Suprapubic skin (tissue), 3 donors: ENCODE measurements around the gene CPS1.

ENCODE experiments used
- POLR2AphosphoS5 ChIP-seq, 3 donors: sonication (generic); formaldehyde crosslinking; IDR thresholded peaks; one replicate each; pipeline ENCODE4 v1.6.1; 2017; ENCODE audit warnings: antibody characterized with exemption in 3 of 3
- TF ChIP-seq, protein P1 (sequence below), 2 donors: fragments of 200-600 bp in 1 of 2; fragments of 450-650 bp in 1 of 2; sonication (generic) in 1 of 2; IDR thresholded peaks; one replicate each; pipeline ENCODE4 v1.5.1; 2016 to 2019; ENCODE audit warnings: antibody characterized with exemption in 2 of 2, mild to moderate bottlenecking in 1 of 2, moderate library complexity in 1 of 2

DNA sequence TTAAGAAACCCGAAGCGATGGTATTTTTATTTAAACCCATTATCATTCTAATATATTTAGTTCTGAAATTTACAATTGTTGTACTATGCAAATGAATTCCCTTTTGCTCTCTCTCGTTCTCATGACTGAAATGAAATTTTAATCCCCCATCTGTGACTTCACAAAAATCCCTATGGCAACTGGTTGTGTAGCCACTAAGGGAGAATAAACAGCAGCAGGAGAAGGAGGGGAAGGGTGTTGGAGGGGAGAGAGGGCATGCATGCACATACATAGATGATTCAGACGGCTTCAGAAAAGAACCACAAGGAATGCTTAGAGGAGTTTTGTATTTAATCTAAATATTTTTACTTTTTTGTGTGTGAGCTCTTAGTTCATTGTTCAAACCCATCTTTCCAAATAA, 36.8 kb downstream of the CPS1 start:
- TF ChIP-seq, protein P1, sequence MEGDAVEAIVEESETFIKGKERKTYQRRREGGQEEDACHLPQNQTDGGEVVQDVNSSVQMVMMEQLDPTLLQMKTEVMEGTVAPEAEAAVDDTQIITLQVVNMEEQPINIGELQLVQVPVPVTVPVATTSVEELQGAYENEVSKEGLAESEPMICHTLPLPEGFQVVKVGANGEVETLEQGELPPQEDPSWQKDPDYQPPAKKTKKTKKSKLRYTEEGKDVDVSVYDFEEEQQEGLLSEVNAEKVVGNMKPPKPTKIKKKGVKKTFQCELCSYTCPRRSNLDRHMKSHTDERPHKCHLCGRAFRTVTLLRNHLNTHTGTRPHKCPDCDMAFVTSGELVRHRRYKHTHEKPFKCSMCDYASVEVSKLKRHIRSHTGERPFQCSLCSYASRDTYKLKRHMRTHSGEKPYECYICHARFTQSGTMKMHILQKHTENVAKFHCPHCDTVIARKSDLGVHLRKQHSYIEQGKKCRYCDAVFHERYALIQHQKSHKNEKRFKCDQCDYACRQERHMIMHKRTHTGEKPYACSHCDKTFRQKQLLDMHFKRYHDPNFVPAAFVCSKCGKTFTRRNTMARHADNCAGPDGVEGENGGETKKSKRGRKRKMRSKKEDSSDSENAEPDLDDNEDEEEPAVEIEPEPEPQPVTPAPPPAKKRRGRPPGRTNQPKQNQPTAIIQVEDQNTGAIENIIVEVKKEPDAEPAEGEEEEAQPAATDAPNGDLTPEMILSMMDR (IDR thresholded peaks at IDR 0.05) = no peak
- no peak for TF ChIP-seq POLR2AphosphoS5 (IDR thresholded peaks at IDR 0.05)
